ENCODE results near the gene DNAH6.

Gene DNAH6

DNA sequence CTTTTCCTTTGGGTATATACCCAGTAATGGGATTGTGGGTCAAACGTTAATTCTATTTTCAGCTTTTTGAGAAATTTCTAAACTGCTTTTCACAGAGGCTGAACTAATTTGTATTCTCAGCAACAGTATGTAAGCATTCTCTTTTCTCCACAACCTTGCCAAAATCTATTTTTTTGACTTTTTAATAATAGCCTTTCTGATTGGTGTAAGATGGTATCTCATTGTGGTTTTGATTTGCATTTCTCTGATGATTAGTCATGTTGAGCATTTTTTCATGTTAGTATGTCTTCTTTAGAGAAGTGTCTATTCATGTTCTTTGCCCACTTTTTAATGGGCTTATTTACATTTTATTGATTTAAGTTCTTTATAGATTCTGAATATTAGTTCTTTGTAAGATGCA, 219.1 kb downstream of the DNAH6 start:
- no peaks in the 10 kb centered on the region for H3K36me3 ChIP-seq (ENCODE audit: insufficient read depth, low read length)
- H3K4me3 ChIP-seq (ENCODE audit: low read depth in 1 of 2, low read length in 2 of 2) = no peak overlapping the region
- no peak for TF ChIP-seq EZH2 (IDR thresholded peaks at IDR 0.05; ENCODE audit: borderline replicate concordance, low read depth, low read length, severe bottlenecking)
- no peaks in the 10 kb centered on the region for H3K4me1 ChIP-seq (ENCODE audit: insufficient read depth, low read length)
- H3K9me3 ChIP-seq (ENCODE audit: insufficient read depth, low read length, severe bottlenecking) = no peaks in the 10 kb centered on the region
- no peak overlapping the region for H3K27ac ChIP-seq (ENCODE audit: low read length)
- H3K79me2 ChIP-seq (ENCODE audit: insufficient read depth, low read length) = no peaks in the 10 kb centered on the region
- H3K9ac ChIP-seq (ENCODE audit: low read depth, low read length) = no peak overlapping the region
- ATAC-seq (ENCODE audit: insufficient read depth, low read depth) (no peak), DNase-seq (no peak)
- H3K27me3 ChIP-seq (ENCODE audit: insufficient read depth, low read length, poor library complexity) = peaks cover 2% of the 10 kb centered on the region
- no peaks in the 10 kb centered on the region for H4K20me1 ChIP-seq (ENCODE audit: insufficient read depth, low read length)
- H2AFZ ChIP-seq (ENCODE audit: low read depth, low read length) = no peak overlapping the region
- H3K4me2 ChIP-seq (ENCODE audit: insufficient read depth, low read length) = no peak overlapping the region

DNA sequence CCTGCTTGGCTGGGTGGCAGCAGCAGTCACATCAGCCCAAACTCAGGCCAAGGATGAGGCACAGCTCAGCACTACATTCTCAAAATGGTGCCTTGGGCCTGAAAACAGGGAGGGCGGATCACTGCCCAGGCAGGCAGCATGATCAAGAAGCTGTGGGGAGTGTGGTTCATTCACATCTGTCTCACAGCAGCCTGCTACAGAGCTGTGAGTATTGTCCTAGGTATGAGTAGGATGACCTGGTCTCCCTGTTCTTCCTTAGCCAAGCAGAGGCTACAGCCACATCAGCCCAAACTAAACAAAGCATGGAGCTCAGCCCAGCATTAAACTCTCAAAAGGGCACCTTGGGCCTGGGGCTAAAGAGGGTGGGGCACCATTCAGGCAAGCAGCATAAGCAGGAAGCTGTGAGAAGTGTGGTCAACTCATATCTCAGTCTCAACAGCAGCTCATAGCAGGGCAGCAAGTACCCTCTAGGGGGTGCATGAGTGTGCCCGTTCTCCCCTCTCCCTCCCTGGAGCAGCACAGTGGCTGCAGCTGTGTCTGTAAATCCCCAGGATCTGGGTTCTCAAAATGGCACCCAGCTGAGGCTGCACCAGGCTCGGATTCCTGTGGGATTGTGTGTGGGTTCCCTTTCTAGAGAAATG, 225.0 kb downstream of the DNAH6 start:
- Histone ChIP-seq H3K79me2 (ENCODE audit: insufficient read depth, low read length) (no peaks in the 10 kb centered on the region), H3K27me3 (ENCODE audit: insufficient read depth, low read length, poor library complexity) (peaks cover 2% of the 10 kb centered on the region), H3K4me3 (ENCODE audit: low read depth in 1 of 2, low read length in 2 of 2) (no peak overlapping the region), H3K4me1 (ENCODE audit: insufficient read depth, low read length) (no peaks in the 10 kb centered on the region), H3K9me3 (ENCODE audit: insufficient read depth, low read length, severe bottlenecking) (no peaks in the 10 kb centered on the region), H2AFZ (ENCODE audit: low read depth, low read length) (no peak overlapping the region), H3K36me3 (ENCODE audit: insufficient read depth, low read length) (no peaks in the 10 kb centered on the region), H3K9ac (ENCODE audit: low read depth, low read length) (no peak overlapping the region), H3K27ac (ENCODE audit: low read length) (no peak overlapping the region), H4K20me1 (ENCODE audit: insufficient read depth, low read length) (no peaks in the 10 kb centered on the region), H3K4me2 (ENCODE audit: insufficient read depth, low read length) (no peak overlapping the region)
- no peak for TF ChIP-seq EZH2 (IDR thresholded peaks at IDR 0.05; ENCODE audit: borderline replicate concordance, low read depth, low read length, severe bottlenecking)
- TF ChIP-seq, protein P1, sequence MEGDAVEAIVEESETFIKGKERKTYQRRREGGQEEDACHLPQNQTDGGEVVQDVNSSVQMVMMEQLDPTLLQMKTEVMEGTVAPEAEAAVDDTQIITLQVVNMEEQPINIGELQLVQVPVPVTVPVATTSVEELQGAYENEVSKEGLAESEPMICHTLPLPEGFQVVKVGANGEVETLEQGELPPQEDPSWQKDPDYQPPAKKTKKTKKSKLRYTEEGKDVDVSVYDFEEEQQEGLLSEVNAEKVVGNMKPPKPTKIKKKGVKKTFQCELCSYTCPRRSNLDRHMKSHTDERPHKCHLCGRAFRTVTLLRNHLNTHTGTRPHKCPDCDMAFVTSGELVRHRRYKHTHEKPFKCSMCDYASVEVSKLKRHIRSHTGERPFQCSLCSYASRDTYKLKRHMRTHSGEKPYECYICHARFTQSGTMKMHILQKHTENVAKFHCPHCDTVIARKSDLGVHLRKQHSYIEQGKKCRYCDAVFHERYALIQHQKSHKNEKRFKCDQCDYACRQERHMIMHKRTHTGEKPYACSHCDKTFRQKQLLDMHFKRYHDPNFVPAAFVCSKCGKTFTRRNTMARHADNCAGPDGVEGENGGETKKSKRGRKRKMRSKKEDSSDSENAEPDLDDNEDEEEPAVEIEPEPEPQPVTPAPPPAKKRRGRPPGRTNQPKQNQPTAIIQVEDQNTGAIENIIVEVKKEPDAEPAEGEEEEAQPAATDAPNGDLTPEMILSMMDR (IDR thresholded peaks at IDR 0.05; ENCODE audit: borderline replicate concordance, extremely low read depth, low read length, poor library complexity, severe bottlenecking) = peak; percentile 53
- ATAC-seq (ENCODE audit: insufficient read depth, low read depth) (peak; percentile 88), DNase-seq (peak; percentile 33)

DNA sequence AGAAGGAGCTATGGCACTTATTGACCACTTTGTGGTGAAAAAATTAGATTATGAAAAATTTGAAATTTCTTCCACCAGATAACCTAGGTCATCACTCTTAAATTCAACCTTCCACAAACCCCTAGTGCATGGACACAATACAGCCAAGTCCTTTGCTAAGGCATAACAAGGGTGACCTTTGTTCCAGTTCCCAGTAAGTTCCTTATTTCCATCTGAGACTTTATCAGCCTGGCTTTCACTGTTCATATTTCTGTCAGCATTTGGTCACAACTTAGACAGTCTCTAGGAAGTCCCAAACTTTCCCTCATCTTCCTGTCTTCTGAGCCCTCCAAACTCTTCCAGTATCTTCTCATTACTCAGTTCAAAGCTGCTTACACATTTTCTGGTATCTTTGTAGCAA, 232.0 kb downstream of the DNAH6 start:
- H3K4me3 ChIP-seq (ENCODE audit: low read depth in 1 of 2, low read length in 2 of 2) = no peak overlapping the region
- no peak overlapping the region for H2AFZ ChIP-seq (ENCODE audit: low read depth, low read length)
- no peaks in the 10 kb centered on the region for H3K36me3 ChIP-seq (ENCODE audit: insufficient read depth, low read length)
- TF ChIP-seq EZH2 (IDR thresholded peaks at IDR 0.05; ENCODE audit: borderline replicate concordance, low read depth, low read length, severe bottlenecking) = no peak
- TF ChIP-seq, protein P1 (IDR thresholded peaks at IDR 0.05; ENCODE audit: borderline replicate concordance, extremely low read depth, low read length, poor library complexity, severe bottlenecking) = no peak
- H3K79me2 ChIP-seq (ENCODE audit: insufficient read depth, low read length) = no peaks in the 10 kb centered on the region
- H3K27ac ChIP-seq (ENCODE audit: low read length) = no peak overlapping the region
- DNase-seq = no peak
- no peaks in the 10 kb centered on the region for H4K20me1 ChIP-seq (ENCODE audit: insufficient read depth, low read length)
- no peaks in the 10 kb centered on the region for H3K27me3 ChIP-seq (ENCODE audit: insufficient read depth, low read length, poor library complexity)
- no peak for ATAC-seq (ENCODE audit: insufficient read depth, low read depth)
- H3K4me1 ChIP-seq (ENCODE audit: insufficient read depth, low read length) = no peaks in the 10 kb centered on the region
- H3K9me3 ChIP-seq (ENCODE audit: insufficient read depth, low read length, severe bottlenecking) = no peaks in the 10 kb centered on the region
- H3K4me2 ChIP-seq (ENCODE audit: insufficient read depth, low read length) = no peak overlapping the region
- no peak overlapping the region for H3K9ac ChIP-seq (ENCODE audit: low read depth, low read length)

DNA sequence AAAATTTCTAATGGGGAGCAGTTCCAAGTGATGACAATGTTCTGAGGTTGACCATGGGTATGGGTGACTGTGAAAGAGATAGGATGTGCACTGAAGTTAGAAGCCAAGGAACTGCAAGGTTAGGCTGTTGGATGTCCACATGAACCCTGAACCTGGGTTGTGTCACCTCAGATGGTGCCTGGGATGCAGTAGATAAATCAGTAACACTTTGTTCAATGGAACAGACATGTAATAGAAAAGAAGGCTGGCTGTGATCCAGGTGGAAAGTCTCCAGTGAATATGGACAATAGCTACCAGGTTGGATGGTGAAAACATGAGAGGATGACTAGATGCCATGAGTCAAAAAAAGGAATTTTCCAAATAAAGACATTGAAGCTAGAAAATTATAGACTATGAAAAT, 233.1 kb downstream of the DNAH6 start:
- no peaks in the 10 kb centered on the region for H3K9me3 ChIP-seq (ENCODE audit: insufficient read depth, low read length, severe bottlenecking)
- H3K4me1 ChIP-seq (ENCODE audit: insufficient read depth, low read length) = no peaks in the 10 kb centered on the region
- ATAC-seq (ENCODE audit: insufficient read depth, low read depth) (no peak), DNase-seq (no peak)
- H4K20me1 ChIP-seq (ENCODE audit: insufficient read depth, low read length) = no peaks in the 10 kb centered on the region
- H3K27ac ChIP-seq (ENCODE audit: low read length) = no peak overlapping the region
- no peak overlapping the region for H3K4me3 ChIP-seq (ENCODE audit: low read depth in 1 of 2, low read length in 2 of 2)
- H3K27me3 ChIP-seq (ENCODE audit: insufficient read depth, low read length, poor library complexity) = no peaks in the 10 kb centered on the region
- H3K4me2 ChIP-seq (ENCODE audit: insufficient read depth, low read length) = no peak overlapping the region
- H3K36me3 ChIP-seq (ENCODE audit: insufficient read depth, low read length) = no peaks in the 10 kb centered on the region
- H2AFZ ChIP-seq (ENCODE audit: low read depth, low read length) = no peak overlapping the region
- TF ChIP-seq EZH2 (IDR thresholded peaks at IDR 0.05; ENCODE audit: borderline replicate concordance, low read depth, low read length, severe bottlenecking) = no peak
- TF ChIP-seq, protein P1 (IDR thresholded peaks at IDR 0.05; ENCODE audit: borderline replicate concordance, extremely low read depth, low read length, poor library complexity, severe bottlenecking) = no peak
- no peaks in the 10 kb centered on the region for H3K79me2 ChIP-seq (ENCODE audit: insufficient read depth, low read length)
- H3K9ac ChIP-seq (ENCODE audit: low read depth, low read length) = no peak overlapping the region

All from DND-41 (cell line).